ENCODE results near the gene TCF15.

The TCF15 gene

DNA sequence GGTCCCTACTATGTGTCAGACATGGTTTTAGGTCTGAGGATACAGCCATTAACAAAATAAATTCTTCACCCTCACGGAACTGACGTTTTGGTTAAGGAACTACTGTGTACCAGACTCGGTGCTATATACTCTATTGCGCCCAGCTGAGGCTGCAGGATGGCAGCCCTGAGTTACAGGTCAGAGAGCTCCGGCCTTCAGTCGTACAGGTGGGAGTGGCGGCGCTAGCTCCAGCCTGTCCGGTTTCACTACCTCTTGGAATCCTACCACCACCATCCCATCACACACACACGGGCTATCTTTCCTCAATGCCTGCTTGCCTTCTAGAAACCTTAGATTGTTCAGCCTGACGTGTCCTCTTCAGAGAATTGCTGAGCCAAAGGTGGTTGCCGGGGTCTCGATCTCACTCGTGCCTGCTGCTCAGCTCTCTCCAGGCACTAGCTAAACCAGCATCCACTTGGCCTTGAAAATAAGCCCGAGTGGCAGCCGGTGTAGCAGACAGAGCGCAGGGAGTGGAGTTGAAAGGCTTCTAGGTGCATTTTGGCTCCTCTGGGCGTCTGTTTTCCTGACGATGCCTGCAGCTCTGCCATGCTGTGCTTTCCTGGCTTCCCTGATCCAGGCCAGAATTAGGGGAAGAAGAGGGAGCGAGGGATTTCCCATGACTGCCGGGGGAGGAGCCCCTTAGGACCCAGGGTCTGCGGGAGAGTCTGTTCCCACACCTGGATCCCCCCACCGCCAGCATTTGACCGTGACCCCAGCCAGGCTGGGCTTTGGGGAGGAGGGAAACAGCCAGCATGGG is 1.1 kb upstream of the TCF15 start:
- DNase-seq (ENCODE audit: low read depth in 2 of 2) = no peak

DNA sequence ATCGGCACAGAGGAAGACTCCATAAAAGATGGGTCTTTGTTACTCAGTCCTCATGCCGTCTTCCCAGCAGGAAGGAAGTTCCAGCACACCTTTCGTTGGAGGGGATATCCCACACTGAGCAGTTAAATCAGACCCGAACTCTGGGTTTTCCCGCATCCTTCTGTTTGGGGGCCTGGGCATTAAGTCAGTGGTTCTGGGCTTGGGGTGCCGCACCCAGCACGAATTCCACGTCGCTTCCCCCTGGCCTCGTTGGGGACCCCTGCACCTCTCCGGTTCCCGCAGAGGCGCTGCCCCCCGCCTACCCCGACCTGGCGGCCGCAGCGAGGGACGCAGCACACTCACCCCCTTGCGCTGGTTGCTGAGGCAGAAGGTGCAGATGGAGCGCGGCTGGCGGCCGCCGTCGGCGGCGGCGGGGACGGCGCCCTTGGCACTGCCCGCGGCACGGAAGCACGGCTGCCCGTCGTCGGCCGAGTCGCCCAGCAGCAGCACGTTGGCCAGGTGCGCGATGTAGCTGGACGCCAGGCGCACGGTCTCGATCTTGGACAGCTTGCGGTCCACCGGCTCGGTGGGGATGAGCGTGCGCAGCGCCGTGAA is 641 bp downstream of the TCF15 start:
- DNase-seq (ENCODE audit: low read depth in 2 of 2) = no peak

DNA sequence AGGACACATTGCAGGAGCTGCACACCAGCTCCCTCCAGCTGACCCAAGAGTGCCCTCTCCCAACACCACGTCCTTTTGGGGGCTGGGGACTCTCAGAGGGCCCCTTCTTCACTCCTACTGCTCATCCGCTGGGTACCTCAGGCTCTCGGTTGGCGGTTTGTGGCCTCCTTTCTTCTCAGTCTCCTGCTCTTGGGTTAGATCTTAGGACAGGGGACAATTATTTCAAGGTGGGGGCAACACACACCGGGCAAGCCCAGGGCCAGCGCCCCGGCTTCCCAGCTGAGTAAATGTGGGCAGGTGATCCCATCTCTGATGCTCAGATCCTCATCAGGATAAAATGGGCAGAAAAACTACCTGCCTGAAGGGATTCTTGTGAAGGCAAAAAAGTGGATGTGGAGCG is 1.1 kb downstream of the TCF15 start:
- no peak for DNase-seq (ENCODE audit: low read depth in 2 of 2)

DNA sequence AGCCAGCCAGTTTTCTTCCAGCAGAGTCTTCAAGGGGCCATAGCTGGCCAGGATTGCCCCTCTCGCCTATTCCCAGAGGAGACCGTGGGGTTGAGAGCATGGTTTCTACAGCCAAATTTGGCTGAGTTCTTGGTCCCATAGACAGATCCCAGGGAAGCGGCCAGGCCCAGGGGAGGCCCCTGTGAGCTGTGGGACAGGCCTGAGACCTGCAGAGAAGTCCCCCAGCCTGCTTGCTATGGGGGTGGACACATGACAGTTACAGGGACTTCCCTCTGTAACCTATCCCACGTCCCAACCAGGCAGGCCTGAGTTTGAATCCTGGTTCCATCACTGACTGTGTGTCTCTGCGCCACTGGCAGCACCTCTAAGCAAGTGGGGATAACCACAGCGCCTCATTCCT is 2.6 kb downstream of the TCF15 start:
- no peak for DNase-seq (ENCODE audit: low read depth in 2 of 2)

DNA sequence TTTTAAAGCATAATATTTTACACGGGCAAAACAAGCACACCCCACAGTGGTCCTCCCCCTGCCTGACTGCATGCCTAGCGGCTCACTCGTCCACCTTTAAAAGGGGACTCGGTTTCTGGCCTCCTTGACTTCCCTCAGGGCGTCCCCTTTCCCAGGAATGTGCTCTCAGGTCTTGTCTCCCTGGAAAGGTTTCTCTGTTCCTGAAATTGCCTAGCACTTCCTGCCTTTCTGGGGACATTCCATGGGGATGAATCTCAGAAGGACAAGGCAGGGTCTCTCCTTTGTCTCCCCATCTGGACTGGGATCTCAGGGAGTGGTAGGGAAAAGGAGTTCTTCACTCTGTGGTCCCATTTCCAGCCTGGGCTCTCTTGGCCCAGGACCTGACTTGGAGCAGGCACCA is 4.9 kb downstream of the TCF15 start:
- DNase-seq (ENCODE audit: low read depth in 2 of 2) = no peak

DNA sequence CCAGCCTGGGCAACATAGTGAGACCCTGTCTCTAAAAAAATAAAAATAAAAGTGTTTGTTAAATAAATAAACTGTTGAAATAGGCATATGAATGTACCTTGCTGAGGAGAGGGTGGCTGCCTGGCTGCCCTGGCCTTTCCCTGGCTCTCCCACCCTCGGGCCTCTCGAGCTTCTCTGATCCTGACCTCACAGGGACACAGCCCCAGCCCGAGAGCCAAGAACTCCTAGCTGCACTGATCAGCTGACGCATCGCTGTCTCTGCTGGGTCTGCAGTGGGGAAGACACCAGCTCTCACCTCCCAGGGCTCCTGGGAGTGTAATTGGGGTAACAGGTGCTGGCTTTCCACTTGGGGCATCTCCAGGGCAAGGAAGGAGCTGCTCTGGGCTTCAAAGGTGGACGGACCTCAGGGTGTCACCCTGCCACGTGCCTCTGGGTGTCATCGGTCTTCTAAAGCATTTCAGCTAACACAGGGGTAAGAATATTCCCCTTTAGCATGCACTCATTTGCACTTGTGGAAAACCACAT is 6.9 kb downstream of the TCF15 start:
- DNase-seq (ENCODE audit: low read depth in 2 of 2) = no peak

DNA sequence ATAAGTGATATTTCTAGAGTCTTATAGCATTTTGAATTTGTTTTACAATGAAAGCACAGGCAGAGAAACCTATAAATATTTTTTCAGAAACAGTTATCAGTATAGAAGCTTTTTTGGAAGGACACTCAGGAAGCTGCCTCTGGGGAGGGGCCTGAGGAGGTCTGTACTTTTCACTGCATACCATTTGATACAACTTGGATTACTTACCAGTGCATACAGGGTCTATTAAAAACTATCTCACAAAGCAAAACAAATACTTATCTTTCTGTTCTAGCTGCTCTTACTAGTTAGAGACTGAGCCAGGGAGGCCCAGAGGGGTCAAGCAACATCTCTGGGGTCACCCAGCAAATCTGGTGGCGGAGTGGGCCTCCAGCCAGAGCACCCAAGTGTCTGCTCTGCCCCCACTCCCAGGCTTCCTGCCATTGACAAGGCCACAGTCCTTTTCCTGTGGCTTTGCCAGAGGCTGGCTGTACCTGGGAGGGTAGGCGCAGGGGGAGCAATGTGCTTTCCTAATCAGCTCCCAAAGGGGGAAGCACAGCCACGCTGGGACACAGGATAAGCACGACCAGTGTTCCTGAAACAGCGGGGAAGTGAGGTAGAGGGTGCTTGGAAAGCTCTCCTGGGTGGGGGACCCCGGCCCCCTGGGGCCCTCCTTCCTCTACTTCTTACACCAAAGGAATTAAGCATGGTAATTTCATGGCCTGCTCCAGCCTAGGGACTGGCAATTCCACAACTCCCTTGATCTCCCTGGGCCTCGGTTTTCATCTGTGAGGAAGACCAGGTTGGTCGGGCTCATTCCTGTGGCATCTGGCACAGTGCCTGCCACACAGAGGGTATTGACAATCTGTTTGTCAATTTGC is 7.8 kb downstream of the TCF15 start:
- DNase-seq (ENCODE audit: low read depth in 2 of 2) = no peak

DNA sequence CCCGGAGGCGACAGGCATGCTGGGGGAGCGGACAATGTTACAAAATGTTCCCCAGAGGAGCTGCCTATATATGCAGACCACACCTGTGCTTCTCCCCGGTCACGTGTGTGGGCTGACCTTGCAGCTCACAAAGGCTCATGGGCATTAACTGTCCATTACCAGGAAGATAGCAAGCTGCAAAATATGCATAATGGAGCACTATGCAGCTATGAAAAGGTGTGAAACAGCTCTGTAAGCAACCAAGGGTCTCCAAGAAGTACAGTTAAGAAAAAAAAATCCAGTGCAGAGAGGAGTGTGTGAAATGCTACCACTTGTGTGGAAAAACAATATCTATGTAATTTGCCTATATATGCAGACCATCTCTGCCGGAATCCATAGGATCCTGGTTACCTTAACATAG is 9.4 kb downstream of the TCF15 start:
- DNase-seq (ENCODE audit: low read depth in 2 of 2) = no peak

DNA sequence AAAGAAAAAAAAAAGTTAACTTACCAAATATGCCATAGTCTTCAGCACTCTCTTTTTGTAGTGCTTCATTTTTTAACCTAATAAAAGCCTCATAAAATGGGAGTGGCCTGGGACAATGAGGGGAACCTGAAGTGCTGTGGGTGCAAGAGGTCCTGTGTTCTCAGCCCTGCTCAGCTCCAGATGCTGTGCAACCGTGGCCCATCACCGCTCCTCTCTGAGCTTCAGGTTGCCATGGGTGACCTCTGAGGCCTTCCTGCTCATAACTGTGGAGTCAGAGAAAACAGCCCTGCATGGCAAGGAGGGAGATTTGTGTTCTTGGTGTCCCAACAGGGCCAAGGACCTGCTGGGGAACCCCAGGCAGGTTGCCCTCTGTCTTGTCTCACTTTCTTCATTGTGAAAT is 10.0 kb downstream of the TCF15 start:
- DNase-seq (ENCODE audit: low read depth in 2 of 2) = no peak

DNA sequence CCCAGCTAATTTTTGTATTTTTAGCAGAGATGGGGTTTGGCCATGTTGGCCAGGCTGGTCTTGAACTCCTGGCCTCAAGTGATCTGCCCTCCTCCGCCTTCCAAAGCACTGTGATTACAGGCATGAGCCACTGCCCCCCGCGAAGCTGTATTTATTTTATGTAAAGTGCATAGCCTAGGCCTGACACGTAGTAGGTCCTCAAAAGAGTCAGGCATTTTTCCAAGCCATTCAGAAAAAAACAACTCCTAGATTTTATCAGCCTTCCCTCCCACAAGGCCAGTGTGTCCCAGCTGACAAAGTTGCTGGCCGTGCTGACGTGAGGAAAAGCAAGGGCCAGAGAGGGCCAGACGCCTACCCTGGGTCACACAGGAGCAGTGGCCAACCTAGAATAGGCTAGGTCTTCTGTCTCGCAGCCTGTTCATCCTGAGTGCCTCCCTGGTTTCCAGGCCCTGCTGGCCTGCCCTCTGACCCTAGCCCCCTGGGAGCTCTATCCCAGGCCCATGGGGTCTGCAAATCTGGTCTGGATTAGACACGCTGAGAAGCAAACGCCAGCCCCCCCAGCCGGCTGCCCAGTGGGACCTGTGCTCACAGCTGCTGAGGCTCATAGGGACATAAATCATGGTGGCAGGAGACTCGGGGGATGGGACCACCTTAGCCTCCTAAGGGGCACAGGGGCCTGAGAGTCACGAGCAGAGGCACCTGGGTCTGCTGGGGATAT is 11.8 kb downstream of the TCF15 start:
- no peak for DNase-seq (ENCODE audit: low read depth in 2 of 2)

DNA sequence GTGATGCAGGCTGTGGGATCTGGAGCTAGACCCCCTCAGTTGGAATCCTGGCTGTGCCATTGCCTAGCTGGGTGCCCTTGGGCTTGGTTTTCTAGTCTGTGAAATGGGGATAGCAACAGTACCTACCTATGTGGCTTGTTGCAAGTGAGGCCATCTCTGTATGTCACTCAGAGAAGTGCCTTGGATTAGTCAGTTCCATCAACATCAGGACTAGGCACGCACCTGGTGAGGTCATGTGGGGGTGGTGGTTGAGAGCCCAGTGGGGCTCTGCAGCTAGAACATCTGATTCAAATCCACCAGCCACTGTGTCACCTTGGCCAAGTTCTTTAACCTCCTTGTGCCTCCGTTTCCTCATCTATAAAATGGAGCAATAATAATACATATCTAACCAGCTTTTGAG is 12.5 kb downstream of the TCF15 start:
- DNase-seq (ENCODE audit: low read depth in 2 of 2) = no peak

DNA sequence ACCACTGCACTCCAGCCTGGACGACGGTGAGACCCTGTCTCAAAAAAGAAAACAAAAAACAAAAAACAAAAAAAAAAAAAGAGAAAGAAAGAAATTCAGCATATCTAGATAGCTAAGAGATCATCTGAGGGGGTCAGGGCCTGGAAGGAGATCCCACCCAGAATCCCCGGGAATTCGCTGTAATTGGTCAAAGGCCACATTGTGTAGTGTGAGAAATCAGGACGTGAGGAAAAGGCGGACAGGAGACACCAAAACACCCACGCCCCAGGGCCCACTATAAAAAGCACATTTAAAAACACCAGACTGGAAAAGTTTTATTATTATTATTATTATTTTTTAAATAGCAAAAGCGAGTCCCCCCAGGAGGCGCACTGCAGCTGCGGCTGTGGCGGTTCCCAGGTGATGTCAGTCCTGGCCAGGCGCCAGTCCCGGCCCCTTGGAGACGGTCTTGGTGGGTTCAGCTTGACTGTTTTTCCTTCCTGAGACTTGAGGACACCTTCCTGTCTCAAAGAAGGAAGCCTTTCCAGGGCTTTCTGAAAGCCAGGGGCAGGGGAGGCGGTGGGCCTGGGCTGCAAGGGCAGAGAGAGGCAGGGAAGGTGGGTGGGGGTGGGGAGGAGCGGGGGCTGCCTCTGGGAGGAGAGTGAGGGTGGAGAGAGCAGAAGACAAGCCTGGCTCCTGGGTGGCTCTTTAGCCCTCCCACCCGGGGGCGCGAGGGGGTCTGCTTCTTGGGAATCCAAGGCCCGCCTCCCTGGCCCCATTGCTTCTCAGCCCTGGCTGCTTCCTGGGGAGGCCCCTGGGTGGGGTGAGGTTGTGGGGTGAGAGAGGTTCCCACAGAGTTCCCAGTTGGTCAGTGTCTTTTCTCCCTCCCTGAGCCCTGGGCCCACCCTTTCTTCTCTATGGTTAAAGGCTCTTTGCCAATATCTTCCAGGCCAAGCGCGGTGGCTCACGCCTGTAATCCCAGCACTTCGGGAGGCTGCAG is 14.5 kb downstream of the TCF15 start:
- DNase-seq (ENCODE audit: low read depth in 2 of 2) = no peak

DNA sequence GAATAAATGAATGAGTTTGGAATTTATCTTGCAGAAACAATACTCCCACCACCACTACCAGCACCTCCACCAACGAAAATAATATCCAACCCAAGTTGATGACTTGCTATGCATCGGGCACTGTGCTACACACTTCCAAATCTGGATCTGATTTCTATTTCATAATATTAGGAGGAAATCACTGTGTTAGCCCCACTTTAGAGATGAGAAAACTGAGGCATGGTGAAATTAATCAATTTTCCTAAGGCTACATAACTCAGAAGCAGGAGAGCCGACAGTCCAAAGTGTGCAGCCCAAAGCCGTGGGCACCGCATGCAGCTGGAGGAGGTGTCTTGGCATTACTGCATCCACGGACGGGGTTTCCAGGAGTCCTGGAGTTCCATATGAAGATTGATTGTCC is 17.6 kb downstream of the TCF15 start:
- no peak for DNase-seq (ENCODE audit: low read depth in 2 of 2)

DNA sequence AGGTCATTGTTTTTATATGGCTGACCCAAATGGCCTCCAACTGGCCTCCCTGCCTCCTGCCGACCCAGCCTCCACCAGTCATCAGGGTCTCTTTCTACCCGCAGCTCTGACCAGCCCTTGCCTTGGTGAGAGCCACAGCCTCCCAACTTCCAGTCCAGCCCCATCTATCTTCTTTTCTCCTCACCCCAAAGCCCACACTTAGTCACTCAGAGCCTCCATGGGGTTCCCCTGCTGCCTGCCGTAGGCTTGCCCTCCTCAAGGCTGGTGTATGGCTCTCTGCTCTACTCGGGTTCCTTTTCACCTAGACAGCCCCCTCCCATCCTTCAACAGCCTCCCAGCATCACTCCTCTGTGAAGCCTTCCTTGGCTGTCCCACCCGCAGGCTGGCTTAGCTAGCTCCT is 18.2 kb downstream of the TCF15 start:
- no peak for DNase-seq (ENCODE audit: low read depth in 2 of 2)

DNA sequence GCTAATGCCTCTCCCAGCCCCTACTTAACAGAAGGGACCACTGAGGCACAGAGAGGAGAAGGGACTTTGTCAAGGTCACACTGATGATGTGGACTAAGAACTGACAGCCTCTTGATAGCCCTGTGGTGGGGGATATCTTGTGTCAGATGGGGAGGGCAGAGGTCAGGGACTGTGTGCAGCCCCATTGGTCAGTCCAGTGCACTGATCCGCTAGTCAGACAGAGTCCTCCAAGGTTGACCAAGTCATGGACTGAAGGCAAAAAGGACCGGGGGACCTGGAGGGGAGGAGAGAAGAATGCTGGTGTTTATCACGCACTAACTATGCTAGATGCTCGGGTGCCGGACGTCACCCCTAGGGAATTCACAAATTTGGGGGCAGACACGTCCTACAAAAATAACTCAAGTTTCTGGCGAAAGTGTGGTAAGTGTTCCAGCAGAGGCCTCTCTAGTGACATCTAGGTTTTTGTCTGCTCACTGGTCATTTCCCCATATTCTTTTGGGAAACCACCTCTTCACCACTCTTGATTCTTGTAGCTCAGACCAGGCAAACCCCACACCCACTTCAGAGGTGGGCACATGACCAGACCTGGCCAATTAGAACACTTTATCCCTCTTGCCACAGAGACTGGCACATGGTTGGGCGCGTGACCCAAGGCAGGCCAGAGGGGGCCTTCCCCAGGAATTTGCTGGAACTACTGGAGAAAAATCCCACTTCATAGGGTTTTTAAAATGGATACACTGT is 21.0 kb downstream of the TCF15 start:
- DNase-seq (ENCODE audit: low read depth in 2 of 2) = no peak

DNA sequence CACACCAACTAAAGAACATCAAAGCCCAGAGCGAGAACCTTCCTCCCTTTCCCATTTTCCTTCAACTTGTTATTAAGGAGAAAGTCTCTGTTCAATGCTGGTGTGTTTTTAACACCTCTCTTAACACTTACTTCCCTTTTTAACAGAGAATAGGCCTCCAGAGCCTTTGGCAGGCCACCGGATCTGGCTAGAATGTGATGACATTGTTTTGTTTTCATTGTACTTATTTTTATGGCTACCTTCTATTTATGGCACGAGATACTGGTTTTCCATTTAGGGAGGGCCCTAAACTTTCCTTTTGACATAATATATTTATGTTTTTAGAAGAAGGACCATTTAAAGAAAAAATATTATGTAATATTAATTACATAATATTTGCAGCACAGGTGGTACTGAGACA is 21.6 kb downstream of the TCF15 start:
- DNase-seq (ENCODE audit: low read depth in 2 of 2) = no peak

DNA sequence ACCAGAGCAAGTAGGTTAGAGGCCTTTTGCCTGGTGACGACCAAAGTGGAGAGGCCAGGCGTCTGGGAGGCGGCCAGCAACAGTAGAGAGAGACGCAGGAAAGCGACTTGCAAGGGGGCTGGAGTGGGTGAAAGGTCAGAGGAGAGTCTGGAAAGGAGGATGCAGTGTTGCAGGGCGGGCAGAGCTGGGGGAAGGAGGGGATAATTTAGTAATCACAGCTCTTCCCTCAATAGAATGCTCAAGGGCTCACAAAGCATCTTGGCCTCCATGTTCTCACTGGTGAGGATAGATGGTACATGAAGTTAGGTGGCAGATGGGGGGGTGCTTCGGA is 25.2 kb downstream of the TCF15 start:
- DNase-seq (ENCODE audit: low read depth in 2 of 2) = no peak

DNA sequence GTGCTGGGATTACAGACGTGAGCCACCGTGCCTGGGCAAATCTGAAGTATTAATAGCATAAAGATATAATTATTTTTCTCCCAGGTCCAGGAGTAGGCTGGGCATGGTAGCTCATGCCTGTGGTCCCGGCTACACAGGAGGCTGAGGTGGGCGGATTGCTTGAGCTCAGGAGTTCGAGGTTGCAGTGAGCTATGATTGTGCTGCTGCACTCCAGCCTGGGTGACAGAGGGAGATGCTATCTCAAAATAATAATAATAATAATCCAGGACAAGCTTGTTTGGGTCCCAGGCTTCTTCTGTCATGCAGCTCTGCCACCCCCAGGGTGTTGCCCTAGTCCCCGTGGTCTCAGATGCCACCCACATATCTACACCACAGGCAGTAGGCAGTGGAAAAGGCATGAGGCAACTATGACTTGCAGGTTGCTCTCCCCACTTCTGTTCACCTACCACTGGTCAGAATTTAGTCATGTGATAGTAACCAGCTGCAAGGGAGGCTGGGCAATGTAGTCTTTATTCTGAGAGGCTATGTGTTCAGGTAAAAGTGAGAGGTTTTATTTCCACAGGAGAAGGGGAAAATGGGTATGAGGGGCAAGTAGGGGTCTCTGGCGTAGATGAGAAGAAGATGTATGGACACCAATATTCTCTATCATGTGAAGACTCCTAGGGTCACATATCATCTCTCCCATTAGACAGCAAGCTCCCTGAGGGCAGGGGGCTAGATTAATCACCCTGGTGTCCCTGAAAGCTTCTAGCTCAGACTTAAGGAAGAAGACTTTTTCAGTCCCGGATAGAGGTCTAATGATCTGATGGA is 25.7 kb downstream of the TCF15 start:
- DNase-seq (ENCODE audit: low read depth in 2 of 2) = no peak

DNA sequence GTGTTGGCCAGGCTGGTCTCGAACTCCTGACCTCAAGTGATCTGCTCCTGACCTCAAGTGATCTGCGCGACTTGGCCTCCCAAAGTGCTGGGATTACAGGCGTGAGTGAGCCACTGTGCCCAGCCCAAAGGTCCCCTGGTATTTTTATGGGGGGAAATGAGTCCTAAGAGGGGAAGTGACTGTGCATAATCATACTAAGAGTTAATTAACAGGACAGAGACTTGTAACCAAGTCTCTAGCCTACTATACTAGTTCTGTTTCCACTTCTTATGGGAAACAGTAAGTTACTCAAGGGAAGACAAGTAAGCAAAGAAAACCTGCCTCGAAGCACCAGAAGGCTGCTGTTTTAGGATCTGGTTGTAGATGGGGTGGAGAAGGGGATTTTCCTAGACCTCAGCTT is 27.9 kb downstream of the TCF15 start:
- DNase-seq (ENCODE audit: low read depth in 2 of 2) = no peak

Data from fibroblast of skin of left biceps (primary cell).